GM11168 (cell line): ENCODE data around the gene NDRG4.

Source experiments
- in situ Hi-C: fragments of 300-500 bp; cut with MboI; formaldehyde crosslinking; loops from one replicate; pipeline ENCODE4 v1.12.0; 2022; ENCODE audit warnings: low sequenced_read_pairs; ENCODE audit not compliant: unreplicated experiment

Gene NDRG4

GRCh38 chr16:58507195-58507962 is 7.4 kb downstream of the NDRG4 start:
- in situ Hi-C loops = loop anchor here (10.0 kb wide), 1 partner anchor 247 kb away; no protein-coding TSS in a partner anchor

- in situ Hi-C loops = loop anchor here (10.0 kb wide), 1 partner anchor 247 kb away; no protein-coding TSS in a partner anchor
Measured at GRCh38 chr16:58507963-58508670, 8.2 kb downstream of the NDRG4 start.

DNA sequence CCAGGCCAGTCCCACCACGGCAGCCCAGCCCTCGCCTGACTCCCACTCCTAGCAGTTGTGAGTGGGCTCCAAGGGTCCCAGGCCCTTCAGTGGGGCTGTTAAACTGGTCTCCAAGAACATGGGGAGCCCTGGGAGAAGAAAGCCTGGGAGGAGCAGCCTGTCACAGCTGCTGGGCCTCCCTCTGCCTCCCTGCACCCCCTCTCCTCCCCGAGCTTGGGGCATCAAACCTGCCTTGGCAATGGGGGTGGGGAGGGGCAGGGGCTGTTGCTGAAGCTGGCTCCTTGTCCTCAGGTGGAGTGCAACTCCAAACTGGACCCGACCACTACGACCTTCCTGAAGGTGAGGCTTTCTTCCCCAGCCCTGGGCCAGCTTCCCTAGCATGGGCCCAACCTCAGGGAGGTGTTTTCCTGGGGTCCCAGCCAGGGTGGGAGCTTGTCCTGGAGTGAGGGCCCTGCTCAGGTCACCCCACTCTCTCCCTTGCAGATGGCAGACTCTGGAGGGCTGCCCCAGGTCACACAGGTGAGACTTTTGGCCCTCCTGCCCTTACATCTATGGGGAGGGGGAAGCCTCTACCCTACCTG is 8.8 kb downstream of the NDRG4 start:
- in situ Hi-C loops = loop anchor here (10.0 kb wide), 1 partner anchor 246 kb away; no protein-coding TSS in a partner anchor

- in situ Hi-C loops = loop anchor here (10.0 kb wide), 1 partner anchor 245 kb away; no protein-coding TSS in a partner anchor
Measured at GRCh38 chr16:58509256-58510096, 9.5 kb downstream of the NDRG4 start.

- in situ Hi-C loops = no loop called here
Measured at GRCh38 chr16:58510097-58510775, 10.3 kb downstream of the NDRG4 start.

DNA sequence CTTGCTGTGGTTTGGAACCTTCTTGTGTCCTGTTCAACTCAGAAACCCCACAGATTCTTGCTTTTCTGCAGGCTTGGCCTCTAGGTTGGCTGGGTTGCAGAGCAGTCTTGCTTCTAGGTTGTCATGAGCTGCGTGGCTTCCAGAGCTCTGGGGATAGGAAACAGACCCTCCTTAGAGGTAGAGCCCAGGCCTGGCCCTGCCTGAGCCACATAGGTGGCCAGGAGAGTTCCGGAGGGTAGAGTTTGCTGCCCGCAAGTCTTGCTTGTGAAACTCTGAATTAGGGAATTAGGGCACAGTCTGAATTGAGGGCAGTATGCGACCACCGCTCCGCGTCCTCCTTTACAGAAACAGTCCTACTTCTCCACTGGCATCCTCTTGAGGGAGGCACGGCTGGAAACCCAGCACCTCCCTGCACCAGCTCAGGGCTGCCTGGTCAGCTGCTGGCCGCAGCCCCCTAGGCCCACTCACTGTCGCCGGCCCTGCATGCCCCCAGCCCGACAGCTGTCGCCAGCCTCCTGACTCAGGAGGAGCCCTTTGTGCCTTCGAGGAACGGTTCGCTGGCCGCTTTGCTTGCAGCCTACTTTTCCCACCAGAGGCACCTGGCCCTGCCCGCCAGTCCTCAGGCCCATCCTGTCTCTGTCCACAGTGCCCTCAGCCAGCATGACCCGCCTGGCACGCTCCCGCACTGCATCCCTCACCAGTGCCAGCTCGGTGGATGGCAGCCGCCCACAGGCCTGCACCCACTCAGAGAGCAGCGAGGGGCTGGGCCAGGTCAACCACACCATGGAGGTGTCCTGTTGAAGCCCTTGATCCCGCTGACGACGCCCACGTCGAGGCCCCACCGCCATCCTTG is 11.1 kb downstream of the NDRG4 start:
- in situ Hi-C loops = no loop called here

DNA sequence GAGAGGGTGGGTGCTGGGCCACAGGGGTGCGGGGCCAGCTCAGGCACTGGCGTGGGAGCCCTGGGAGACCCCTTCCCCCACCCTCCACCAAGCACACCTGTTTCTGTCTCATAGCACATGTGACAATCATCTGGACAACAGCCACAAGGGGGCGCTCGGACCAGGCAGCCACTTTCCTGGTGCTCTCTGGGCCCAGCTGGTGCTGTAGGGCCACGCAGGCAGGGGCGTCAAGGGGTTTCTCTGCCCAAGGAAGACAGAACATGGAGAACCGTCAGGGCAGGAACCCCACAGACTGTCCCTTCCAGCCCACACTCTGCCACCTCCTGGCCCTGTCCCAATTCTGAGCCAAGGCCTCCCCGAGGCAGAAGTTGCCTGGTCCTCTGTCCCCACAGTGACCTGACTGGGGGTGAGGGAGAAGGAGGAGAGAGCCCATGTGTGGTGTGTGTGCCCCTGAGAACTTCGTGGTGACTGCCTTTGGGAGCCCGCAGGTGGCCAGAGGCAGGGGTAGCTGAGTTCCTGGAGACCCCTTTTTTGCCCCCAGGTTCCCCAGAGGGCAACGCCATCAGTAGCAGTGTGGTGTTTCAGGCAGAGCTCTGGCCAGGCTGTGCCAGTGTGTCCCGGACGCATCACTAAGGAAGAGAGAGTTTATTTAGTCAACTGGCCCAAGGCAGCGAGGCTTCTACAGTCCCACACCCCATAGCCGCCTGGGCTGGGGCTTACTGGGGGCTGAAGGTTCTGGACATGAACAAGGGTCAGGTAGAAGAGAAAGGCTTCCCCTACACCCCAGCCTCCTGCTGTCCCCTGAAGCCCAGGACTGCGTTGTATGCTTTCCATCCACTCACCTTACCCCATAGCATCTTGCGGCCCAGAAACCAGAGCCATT is 12.2 kb downstream of the NDRG4 start:
- in situ Hi-C loops = no loop called here

GRCh38 chr16:58513874-58514273 is 13.9 kb downstream of the NDRG4 start:
- in situ Hi-C loops = no loop called here

- in situ Hi-C loops = no loop called here
Measured at GRCh38 chr16:58515125-58515870, 15.4 kb downstream of the NDRG4 start, which contains the start of gene SETD6. SETD6 (plus strand) TSS chr16:58515517; CDS start chr16:58515538, 21 bp downstream.

GRCh38 chr16:58515871-58516767 is 16.2 kb downstream of the NDRG4 start:
- in situ Hi-C loops = no loop called here

DNA sequence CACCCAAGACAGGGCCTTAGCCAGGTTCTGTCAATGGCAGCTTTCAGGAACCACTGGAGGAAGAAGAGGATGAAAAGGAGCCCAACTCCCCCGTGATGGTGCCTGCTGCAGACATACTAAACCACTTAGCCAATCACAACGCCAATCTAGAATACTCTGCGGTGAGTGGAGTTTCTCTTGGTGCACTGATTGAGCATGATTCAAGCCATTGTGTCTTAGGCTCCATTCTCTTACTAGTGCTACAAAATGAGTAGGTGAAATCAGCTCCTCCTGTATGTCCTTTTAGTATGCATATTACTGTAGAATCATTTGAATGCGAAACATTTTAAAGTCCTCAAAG is 16.8 kb downstream of the NDRG4 start:
- in situ Hi-C loops = no loop called here

DNA sequence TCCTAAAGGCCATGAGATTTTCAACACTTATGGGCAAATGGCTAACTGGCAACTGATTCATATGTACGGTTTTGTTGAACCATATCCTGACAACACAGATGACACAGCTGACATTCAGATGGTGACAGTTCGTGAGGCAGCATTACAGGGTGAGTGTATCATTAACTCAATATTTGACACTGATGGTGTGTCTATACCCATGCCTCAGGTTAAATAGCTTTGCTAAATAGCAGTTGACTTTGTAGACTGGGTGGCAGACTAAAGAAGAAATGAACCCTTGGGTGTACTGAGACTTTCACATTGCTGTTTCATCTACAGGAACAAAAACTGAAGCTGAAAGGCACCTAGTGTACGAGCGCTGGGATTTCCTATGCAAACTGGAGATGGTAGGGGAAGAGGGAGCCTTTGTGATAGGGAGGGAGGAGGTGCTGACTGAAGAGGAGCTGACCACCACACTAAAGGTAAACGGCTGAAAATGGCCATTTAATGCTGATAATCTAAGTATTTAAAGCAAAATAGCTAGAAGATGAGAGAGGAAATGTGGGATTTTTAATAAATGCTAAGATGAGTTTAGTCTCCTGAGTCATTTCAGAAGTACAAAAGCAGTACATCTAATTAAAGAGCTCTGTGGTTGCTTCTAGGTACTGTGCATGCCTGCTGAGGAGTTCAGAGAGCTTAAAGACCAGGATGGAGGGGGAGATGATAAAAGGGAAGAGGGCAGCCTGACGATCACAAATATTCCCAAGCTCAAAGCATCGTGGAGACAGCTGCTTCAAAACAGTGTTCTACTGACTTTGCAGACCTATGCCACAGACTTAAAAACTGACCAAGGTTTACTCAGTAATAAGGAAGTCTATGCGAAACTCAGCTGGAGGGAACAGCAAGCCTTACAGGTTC is 18.4 kb downstream of the NDRG4 start:
- in situ Hi-C loops = no loop called here

- in situ Hi-C loops = no loop called here
Measured at GRCh38 chr16:58518980-58519368, 19.0 kb downstream of the NDRG4 start.

DNA sequence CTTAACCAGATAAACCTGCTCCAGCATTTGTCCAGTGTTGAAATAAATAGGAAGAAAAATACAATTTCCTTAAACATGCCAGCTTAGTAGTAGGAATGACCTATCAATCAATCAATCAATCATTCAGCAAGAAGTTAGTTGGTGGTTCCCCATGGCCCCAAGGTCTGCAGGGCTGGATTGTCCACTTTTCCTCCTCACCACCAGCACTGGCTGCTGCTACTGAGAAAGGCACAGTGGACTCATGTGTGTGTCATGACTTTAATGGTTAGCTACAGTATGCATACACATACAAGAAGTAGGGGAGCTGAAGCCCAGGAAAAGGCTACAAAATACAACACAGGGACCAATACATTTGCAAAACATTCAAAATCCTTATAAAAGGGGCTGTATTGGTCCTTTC is 19.8 kb downstream of the NDRG4 start:
- in situ Hi-C loops = loop anchor here (5.0 kb wide), 1 partner anchor 48 kb away; no protein-coding TSS in a partner anchor

- in situ Hi-C loops = no loop called here
Measured at GRCh38 chr16:58530179-58530578, 30.2 kb downstream of the NDRG4 start.
